H9 (cell line): ENCODE measurements around the gene CPA2. TPM values are rescaled to one million over a fixed set of nuclear protein-coding genes. Genes with fewer than 3 reads are reported as not detected.
A peak's percentile ranks its signal among the peaks of the same experiment; 100 is the strongest.

ENCODE experiments used
- DNase-seq: peaks from one replicate; pipeline ENCODE4 v3.0.0-alpha.2; 2017
- H2AFZ ChIP-seq: one replicate; pipeline ENCODE4 v1.6.1; 2013; ENCODE audit warnings: mild to moderate bottlenecking, low read length, control low read depth, moderate library complexity
- H2AK5ac ChIP-seq: 2 replicates; pipeline ENCODE4 v1.6.1; 2013; ENCODE audit warnings: low read length, control low read depth, mixed read lengths; ENCODE audit not compliant: insufficient read length
- H2BK120ac ChIP-seq: one replicate; pipeline ENCODE4 v1.6.1; 2013; ENCODE audit warnings: low read depth, mild to moderate bottlenecking, low read length, control low read depth, inconsistent platforms; ENCODE audit not compliant: poor library complexity, severe bottlenecking
- H2BK12ac ChIP-seq: 2 replicates; pipeline ENCODE4 v1.6.1; 2013; ENCODE audit warnings: low read length, control low read depth, mixed read lengths, low read depth; ENCODE audit not compliant: insufficient read length
- H2BK15ac ChIP-seq: 2 replicates; pipeline ENCODE4 v1.6.1; 2013; ENCODE audit warnings: low read depth, low read length, control low read depth
- H2BK20ac ChIP-seq: one replicate; pipeline ENCODE4 v1.6.1; 2013; ENCODE audit warnings: low read depth, mild to moderate bottlenecking, low read length, control low read depth, inconsistent platforms; ENCODE audit not compliant: poor library complexity, severe bottlenecking
- H2BK5ac ChIP-seq: 2 replicates; pipeline ENCODE4 v1.6.1; 2013; ENCODE audit warnings: low read length, control low read depth, mixed read lengths; ENCODE audit not compliant: insufficient read length
- H3K14ac ChIP-seq: 2 replicates; pipeline ENCODE4 v1.6.1; 2013; ENCODE audit warnings: low read length, control low read depth; ENCODE audit not compliant: insufficient read depth
- H3K18ac ChIP-seq: 2 replicates; pipeline ENCODE4 v1.6.1; 2013; ENCODE audit warnings: low read depth, mild to moderate bottlenecking, mixed read lengths, low read length, control low read depth; ENCODE audit not compliant: insufficient read length
- H3K23ac ChIP-seq: 2 replicates; pipeline ENCODE4 v1.6.1; 2013; ENCODE audit warnings: low read length, control low read depth, mixed read lengths, low read depth; ENCODE audit not compliant: insufficient read length
- H3K23me2 ChIP-seq: 2 replicates; pipeline ENCODE4 v1.6.1; 2013; ENCODE audit warnings: low read depth, mild to moderate bottlenecking, mixed read lengths, low read length, control low read depth; ENCODE audit not compliant: insufficient read length, poor library complexity, severe bottlenecking
- H3K27ac ChIP-seq: 2 replicates; pipeline ENCODE4 v1.5.1; 2013; ENCODE audit warnings: low read length, control low read depth, mixed read lengths, low read depth; ENCODE audit not compliant: insufficient read length
- H3K27me3 ChIP-seq: 2 replicates; pipeline ENCODE4 v1.6.1; 2013; ENCODE audit warnings: low read length, control low read depth, inconsistent platforms; ENCODE audit not compliant: insufficient read depth
- H3K4ac ChIP-seq: 2 replicates; pipeline ENCODE4 v1.6.1; 2013; ENCODE audit warnings: low read depth, mild to moderate bottlenecking, control low read depth, inconsistent platforms, low read length, moderate library complexity
- H3K4me1 ChIP-seq: 2 replicates; pipeline ENCODE4 v1.6.1; 2013; ENCODE audit warnings: low read length, control low read depth, inconsistent platforms; ENCODE audit not compliant: insufficient read depth
- H3K4me2 ChIP-seq: 2 replicates; pipeline ENCODE4 v1.6.1; 2013; ENCODE audit warnings: low read length, control low read depth, mixed read lengths; ENCODE audit not compliant: insufficient read length, insufficient read depth
- H3K56ac ChIP-seq: 2 replicates; pipeline ENCODE4 v1.6.1; 2013; ENCODE audit warnings: low read depth, mild to moderate bottlenecking, mixed read lengths, low read length, control low read depth; ENCODE audit not compliant: insufficient read length
- H3K79me1 ChIP-seq: 2 replicates; pipeline ENCODE4 v1.6.1; 2013; ENCODE audit warnings: low read depth, mild to moderate bottlenecking, moderate library complexity, low read length, control low read depth, inconsistent platforms; ENCODE audit not compliant: insufficient read depth, poor library complexity, severe bottlenecking
- H3K79me2 ChIP-seq: 2 replicates; pipeline ENCODE4 v1.6.1; 2013; ENCODE audit warnings: low read length, control low read depth, inconsistent platforms; ENCODE audit not compliant: insufficient read depth
- H3K9ac ChIP-seq: 2 replicates; pipeline ENCODE4 v1.6.1; 2013; ENCODE audit warnings: low read length, control low read depth, mixed read lengths; ENCODE audit not compliant: insufficient read length; ENCODE audit errors: extremely low read depth
- H3K9me3 ChIP-seq: one replicate; pipeline ENCODE4 v1.6.1; 2013; ENCODE audit warnings: low read depth, low read length, inconsistent platforms; ENCODE audit not compliant: control insufficient read depth
- H3T11ph ChIP-seq: one replicate; pipeline ENCODE4 v1.6.1; 2013; ENCODE audit warnings: mild to moderate bottlenecking, low read length, control low read depth, inconsistent platforms
- H4K20me1 ChIP-seq: one replicate; pipeline ENCODE4 v1.6.1; 2013; ENCODE audit not compliant: control insufficient read depth, insufficient read length, insufficient read depth
- H4K5ac ChIP-seq: 2 replicates; pipeline ENCODE4 v1.6.1; 2013; ENCODE audit warnings: low read depth, mild to moderate bottlenecking, mixed read lengths, low read length, control low read depth; ENCODE audit not compliant: insufficient read length
- H4K8ac ChIP-seq: replicated peaks from 2 replicates; pipeline ENCODE4 v1.6.1; 2013; ENCODE audit warnings: low read length, control low read depth, mixed read lengths, low read depth; ENCODE audit not compliant: insufficient read length
- H4K91ac ChIP-seq: 2 replicates; pipeline ENCODE4 v1.6.1; 2013; ENCODE audit warnings: low read depth, mild to moderate bottlenecking, moderate library complexity, mixed read lengths, low read length, control low read depth; ENCODE audit not compliant: insufficient read length
- H3K27ac Mint-ChIP-seq, 3 experiments: 2 replicates in 2 of 3; 3 replicates in 1 of 3; pipeline ENCODE4 v1.8.0; 2020 to 2021; ENCODE audit warnings: mixed read lengths in 3 of 3, mild to moderate bottlenecking in 1 of 3, moderate library complexity in 1 of 3
- H3K27me3 Mint-ChIP-seq: 2 replicates; pipeline ENCODE4 v1.8.0; 2021; ENCODE audit warnings: low read depth, mild to moderate bottlenecking, moderate library complexity, mixed read lengths
- H3K36me3 Mint-ChIP-seq, 3 experiments: 2 replicates in 2 of 3; 3 replicates in 1 of 3; pipeline ENCODE4 v1.8.0; 2020 to 2021; ENCODE audit warnings: low read depth in 3 of 3, mixed read lengths in 3 of 3; ENCODE audit not compliant: insufficient read depth in 1 of 3
- H3K4me1 Mint-ChIP-seq, 2 experiments: 2 replicates each; pipeline ENCODE4 v1.8.0; 2020; ENCODE audit warnings: mixed read lengths in 2 of 2
- H3K4me3 Mint-ChIP-seq, 2 experiments: 2 replicates in 1 of 2; 3 replicates in 1 of 2; pipeline ENCODE4 v1.8.0; 2020 to 2021; ENCODE audit warnings: mild to moderate bottlenecking in 2 of 2, mixed read lengths in 2 of 2, moderate library complexity in 1 of 2
- H3K9me3 Mint-ChIP-seq, 2 experiments: 2 replicates in 1 of 2; 3 replicates in 1 of 2; pipeline ENCODE4 v1.8.0; 2020; ENCODE audit warnings: mild to moderate bottlenecking in 2 of 2, mixed read lengths in 2 of 2, moderate library complexity in 1 of 2
- WGBS: extraction: QIAGEN DNeasy Blood & Tissue Kit; methylation state at CpG from one replicate; pipeline ENCODE4 v1.1.7; 2013; ENCODE audit warnings: missing lambda C conversion rate, low lambda C conversion rate, mixed read lengths; ENCODE audit not compliant: insufficient read length; ENCODE audit errors: extremely low coverage; 5-methylcytosine and 5-hydroxymethylcytosine counted together
- total RNA-seq: library from RNA; stranded (reverse); gene quantifications from 2 replicates; pipeline ENCODE4 v1.2.1, GENCODE V29; 2021
- TF ChIP-seq, protein P1 (sequence below): fragments of 200-600 bp; sonication (generic); conservative IDR thresholded peaks from 3 replicates; pipeline ENCODE4 v1.8.0; 2021; ENCODE audit warnings: antibody characterized with exemption, mild to moderate bottlenecking

The CPA2 gene
- total RNA-seq, 1 experiment from 2014 or later: not detected

DNA sequence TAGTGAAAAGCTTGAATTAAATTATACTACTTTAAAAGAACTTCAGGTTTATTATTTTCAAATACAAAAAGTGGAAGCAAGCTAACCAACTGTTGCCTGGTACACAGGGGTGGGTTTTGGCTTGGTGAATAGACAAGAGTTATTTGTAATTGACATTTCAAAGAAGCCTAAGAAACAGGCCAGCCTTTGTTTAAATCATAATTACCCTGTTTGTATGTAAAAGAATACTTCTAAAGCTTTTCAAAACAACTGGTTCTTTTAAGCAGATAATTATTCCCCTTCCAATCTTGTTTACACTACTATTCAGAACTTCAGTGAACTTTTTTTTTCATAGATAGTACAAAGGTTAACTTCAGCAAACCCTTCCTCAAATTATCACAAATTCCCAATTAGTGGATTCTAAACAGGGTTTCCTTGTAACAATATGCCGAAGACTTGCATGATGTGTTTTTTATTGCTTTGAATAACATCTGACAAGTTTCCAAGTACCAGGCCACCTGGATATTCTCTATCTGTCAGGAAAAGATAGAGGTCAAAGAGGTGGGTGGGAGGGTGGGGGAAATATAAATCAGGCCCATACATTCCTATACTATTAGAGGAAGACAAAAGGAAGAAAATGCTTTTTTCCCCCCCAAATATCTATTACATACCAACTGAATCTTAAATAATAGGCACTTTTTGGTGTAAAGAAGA is 38.6 kb upstream of the CPA2 start:
- no peak overlapping the region for H3K23ac ChIP-seq
- H4K20me1 ChIP-seq: no peaks in the 10 kb centered on the region
- H3K23me2 ChIP-seq: no peaks in the 10 kb centered on the region
- H3K27ac ChIP-seq: no peak overlapping the region
- Mint-ChIP-seq H3K27me3 (peaks cover 8% of the 10 kb centered on the region), H3K4me3 (peak overlapping the region in 1 of 2 experiments; percentile 4; a peak in 1 of 5 replicates), H3K27ac (no peak overlapping the region), H3K36me3 (peaks cover 0 to 20% (median 2%) of the 10 kb centered on the region in 3 experiments; a peak in 4 of 7 replicates), H3K4me1 (peaks cover 18 to 21% of the 10 kb centered on the region in 2 experiments), H3K9me3 (peaks cover 3 to 5% of the 10 kb centered on the region in 2 experiments; a peak in 4 of 5 replicates)
- H2AK5ac ChIP-seq: no peak overlapping the region
- H2BK120ac ChIP-seq: no peak overlapping the region
- no peak overlapping the region for H2BK5ac ChIP-seq
- DNase-seq: no peak
- no peaks in the 10 kb centered on the region for H3K79me1 ChIP-seq
- no CpG with 5 or more reads among the region's 1 CpG for WGBS
- no peaks in the 10 kb centered on the region for H3K9me3 ChIP-seq
- H3K14ac ChIP-seq: no peak overlapping the region
- no peak overlapping the region for H2BK15ac ChIP-seq
- H4K91ac ChIP-seq: no peak overlapping the region
- H4K5ac ChIP-seq: no peak overlapping the region
- H3K4ac ChIP-seq: no peak overlapping the region
- H3K9ac ChIP-seq: no peak overlapping the region
- no peak overlapping the region for H3T11ph ChIP-seq
- no peaks in the 10 kb centered on the region for H3K79me2 ChIP-seq
- no peak overlapping the region for H2BK12ac ChIP-seq
- no peak overlapping the region for H2AFZ ChIP-seq
- H3K56ac ChIP-seq: no peak overlapping the region
- H4K8ac ChIP-seq: no peak overlapping the region
- no peaks in the 10 kb centered on the region for H3K4me1 ChIP-seq
- no peak overlapping the region for H3K18ac ChIP-seq
- H3K27me3 ChIP-seq: no peaks in the 10 kb centered on the region
- TF ChIP-seq, protein P1, sequence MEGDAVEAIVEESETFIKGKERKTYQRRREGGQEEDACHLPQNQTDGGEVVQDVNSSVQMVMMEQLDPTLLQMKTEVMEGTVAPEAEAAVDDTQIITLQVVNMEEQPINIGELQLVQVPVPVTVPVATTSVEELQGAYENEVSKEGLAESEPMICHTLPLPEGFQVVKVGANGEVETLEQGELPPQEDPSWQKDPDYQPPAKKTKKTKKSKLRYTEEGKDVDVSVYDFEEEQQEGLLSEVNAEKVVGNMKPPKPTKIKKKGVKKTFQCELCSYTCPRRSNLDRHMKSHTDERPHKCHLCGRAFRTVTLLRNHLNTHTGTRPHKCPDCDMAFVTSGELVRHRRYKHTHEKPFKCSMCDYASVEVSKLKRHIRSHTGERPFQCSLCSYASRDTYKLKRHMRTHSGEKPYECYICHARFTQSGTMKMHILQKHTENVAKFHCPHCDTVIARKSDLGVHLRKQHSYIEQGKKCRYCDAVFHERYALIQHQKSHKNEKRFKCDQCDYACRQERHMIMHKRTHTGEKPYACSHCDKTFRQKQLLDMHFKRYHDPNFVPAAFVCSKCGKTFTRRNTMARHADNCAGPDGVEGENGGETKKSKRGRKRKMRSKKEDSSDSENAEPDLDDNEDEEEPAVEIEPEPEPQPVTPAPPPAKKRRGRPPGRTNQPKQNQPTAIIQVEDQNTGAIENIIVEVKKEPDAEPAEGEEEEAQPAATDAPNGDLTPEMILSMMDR: no peak
- H3K4me2 ChIP-seq: no peak overlapping the region
- H2BK20ac ChIP-seq: no peak overlapping the region
